Central memory CD8-positive, alpha-beta T cell (primary cell): Measurements from ENCODE around the gene GTF2IRD1.
A peak's percentile ranks its signal among the peaks of the same experiment; 100 is the strongest.
"Not testable (repeated sequence)": the region's sequence is repeated elsewhere in the genome, so short reads cannot be mapped to it uniquely, and the experiment has no call there.

ENCODE experiments used
- ATAC-seq: fragments of 150-1000 bp; cut with Tn5 transposase; replicated peaks from 2 replicates; pipeline ENCODE4 v1.10.0; 2022; ENCODE audit warnings: mild to moderate bottlenecking, moderate FRiP score, moderate number of reproducible peaks; ENCODE audit not compliant: poor library complexity, severe bottlenecking; ENCODE audit errors: extremely low read depth
- DNase-seq, 2 donors: peaks; one replicate each; pipeline ENCODE4 v3.0.0; 2021; ENCODE audit warnings: low spot score in 2 of 2
- H3K27ac Mint-ChIP-seq: one replicate; pipeline ENCODE4 v1.8.0; 2022; ENCODE audit warnings: low read depth, mild to moderate bottlenecking, moderate library complexity, mixed read lengths
- H3K27me3 Mint-ChIP-seq: one replicate; pipeline ENCODE4 v1.8.0; 2022; ENCODE audit warnings: mixed read lengths
- H3K36me3 Mint-ChIP-seq: one replicate; pipeline ENCODE4 v1.8.0; 2022; ENCODE audit warnings: mild to moderate bottlenecking, moderate library complexity, mixed read lengths; ENCODE audit not compliant: insufficient read depth
- H3K4me1 Mint-ChIP-seq: one replicate; pipeline ENCODE4 v1.8.0; 2022; ENCODE audit warnings: mixed read lengths
- H3K4me3 Mint-ChIP-seq: one replicate; pipeline ENCODE4 v1.8.0; 2022; ENCODE audit warnings: mild to moderate bottlenecking, moderate library complexity, mixed read lengths
- H3K9me3 Mint-ChIP-seq: one replicate; pipeline ENCODE4 v1.8.0; 2022; ENCODE audit warnings: mixed read lengths

Gene GTF2IRD1, protein sequence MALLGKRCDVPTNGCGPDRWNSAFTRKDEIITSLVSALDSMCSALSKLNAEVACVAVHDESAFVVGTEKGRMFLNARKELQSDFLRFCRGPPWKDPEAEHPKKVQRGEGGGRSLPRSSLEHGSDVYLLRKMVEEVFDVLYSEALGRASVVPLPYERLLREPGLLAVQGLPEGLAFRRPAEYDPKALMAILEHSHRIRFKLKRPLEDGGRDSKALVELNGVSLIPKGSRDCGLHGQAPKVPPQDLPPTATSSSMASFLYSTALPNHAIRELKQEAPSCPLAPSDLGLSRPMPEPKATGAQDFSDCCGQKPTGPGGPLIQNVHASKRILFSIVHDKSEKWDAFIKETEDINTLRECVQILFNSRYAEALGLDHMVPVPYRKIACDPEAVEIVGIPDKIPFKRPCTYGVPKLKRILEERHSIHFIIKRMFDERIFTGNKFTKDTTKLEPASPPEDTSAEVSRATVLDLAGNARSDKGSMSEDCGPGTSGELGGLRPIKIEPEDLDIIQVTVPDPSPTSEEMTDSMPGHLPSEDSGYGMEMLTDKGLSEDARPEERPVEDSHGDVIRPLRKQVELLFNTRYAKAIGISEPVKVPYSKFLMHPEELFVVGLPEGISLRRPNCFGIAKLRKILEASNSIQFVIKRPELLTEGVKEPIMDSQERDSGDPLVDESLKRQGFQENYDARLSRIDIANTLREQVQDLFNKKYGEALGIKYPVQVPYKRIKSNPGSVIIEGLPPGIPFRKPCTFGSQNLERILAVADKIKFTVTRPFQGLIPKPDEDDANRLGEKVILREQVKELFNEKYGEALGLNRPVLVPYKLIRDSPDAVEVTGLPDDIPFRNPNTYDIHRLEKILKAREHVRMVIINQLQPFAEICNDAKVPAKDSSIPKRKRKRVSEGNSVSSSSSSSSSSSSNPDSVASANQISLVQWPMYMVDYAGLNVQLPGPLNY

DNA sequence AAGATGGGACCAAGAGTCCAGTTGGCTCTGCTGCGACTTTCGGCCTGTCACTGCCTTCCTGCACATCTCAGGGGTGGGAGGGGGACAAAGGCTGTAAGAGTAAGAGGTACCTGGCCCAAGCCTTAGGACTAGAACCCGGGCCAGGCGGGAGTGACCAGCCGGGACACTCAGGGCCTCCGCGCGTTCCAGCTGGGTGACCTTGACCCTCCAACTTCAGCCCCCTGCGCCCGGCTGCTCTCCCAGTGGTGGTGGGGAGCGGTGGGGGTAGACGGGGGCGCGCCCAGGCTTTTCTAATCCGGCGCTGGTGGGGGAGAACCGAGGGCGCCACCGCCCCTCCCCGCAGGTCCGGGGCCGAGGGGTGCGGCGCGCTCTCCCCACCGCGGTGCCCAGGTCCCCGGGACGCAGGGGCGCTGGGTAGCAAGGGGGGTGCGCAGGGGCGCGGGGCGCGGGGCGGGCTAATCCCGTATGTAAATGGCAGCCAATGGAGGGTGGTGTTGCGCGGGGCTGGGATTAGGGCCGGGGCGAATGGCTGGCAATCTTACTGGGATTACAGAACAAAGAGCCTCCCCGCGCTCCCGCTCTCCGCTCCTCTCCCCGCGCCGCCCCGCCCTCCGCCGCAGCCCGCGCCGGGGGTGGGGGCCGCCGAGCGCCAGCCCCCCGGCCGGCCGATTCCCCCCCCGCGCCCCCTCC lies at the start of gene GTF2IRD1:
TSS of gene GTF2IRD1 (plus strand) at position 585 of the 690 bp plus-strand sequence. CDS start 54,175 bp downstream, outside the sequence.
- DNase-seq (no peak), ATAC-seq (peak; percentile 8)
- no peaks in the 10 kb centered on the region for H3K36me3 Mint-ChIP-seq
- H3K27me3 Mint-ChIP-seq: peaks cover 34% of the 10 kb centered on the region
- peak within 1 kb of the TSS; percentile 68 for H3K27ac Mint-ChIP-seq
- H3K4me3 Mint-ChIP-seq: peak within 1 kb of the TSS; percentile 63
- H3K9me3 Mint-ChIP-seq: no peaks in the 10 kb centered on the region
- H3K4me1 Mint-ChIP-seq: peaks cover 12% of the 10 kb centered on the region

GRCh38 chr7:74404388-74404700 lies 49.4 kb upstream of the GTF2IRD1 start:
- no peaks in the 10 kb centered on the region for H3K27me3 Mint-ChIP-seq
- DNase-seq (no peak), ATAC-seq (no peak)
- no peak overlapping the region for H3K27ac Mint-ChIP-seq
- no peaks in the 10 kb centered on the region for H3K4me1 Mint-ChIP-seq
- H3K9me3 Mint-ChIP-seq: no peaks in the 10 kb centered on the region
- H3K36me3 Mint-ChIP-seq: peaks cover 1% of the 10 kb centered on the region
- H3K4me3 Mint-ChIP-seq: no peak overlapping the region

GRCh38 chr7:74404741-74405140 lies 49.0 kb upstream of the GTF2IRD1 start:
- no peak overlapping the region for H3K27ac Mint-ChIP-seq
- H3K4me3 Mint-ChIP-seq: no peak overlapping the region
- no peak for ATAC-seq
- no peak for DNase-seq
- peaks cover 1% of the 10 kb centered on the region for H3K36me3 Mint-ChIP-seq
- H3K4me1 Mint-ChIP-seq: no peaks in the 10 kb centered on the region
- H3K9me3 Mint-ChIP-seq: no peaks in the 10 kb centered on the region
- no peaks in the 10 kb centered on the region for H3K27me3 Mint-ChIP-seq

DNA sequence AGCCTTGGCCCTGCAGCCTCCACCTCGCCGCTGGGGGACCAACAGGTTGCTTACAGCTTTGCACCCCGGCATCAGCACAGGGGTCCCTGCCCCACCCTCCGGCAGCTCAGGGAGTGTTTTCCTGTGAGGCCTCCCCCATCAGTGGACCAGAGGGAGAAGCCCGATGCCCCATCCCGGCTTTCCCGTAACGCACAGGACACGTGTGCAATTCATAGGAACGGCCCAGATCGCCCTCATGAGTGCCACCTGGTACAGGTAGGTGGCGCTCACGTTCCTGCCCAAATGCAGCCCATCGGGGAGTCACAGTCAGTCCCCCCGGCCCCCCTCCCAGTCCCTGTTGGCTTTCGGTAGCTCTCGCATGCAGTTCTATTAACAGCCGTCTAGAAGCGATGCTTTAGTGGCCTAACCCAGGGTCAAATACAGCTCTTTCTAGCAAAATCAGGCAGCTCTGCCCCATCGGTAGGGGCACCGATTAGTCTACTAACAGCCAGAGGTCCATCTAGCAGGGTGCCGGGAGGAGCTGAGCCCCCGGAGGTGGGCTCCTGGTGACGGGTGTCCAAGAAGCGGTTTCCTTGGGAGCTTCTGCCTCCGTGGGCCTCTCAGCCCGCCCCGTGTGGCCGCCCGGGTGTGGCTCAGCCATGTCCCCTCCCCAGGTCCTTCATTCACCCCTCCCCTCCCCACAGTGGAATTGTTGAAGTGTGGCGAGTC lies 48.4 kb upstream of the GTF2IRD1 start:
- Mint-ChIP-seq H3K9me3 (no peaks in the 10 kb centered on the region), H3K4me3 (no peak overlapping the region), H3K27me3 (no peaks in the 10 kb centered on the region), H3K4me1 (no peaks in the 10 kb centered on the region), H3K27ac (no peak overlapping the region), H3K36me3 (peaks cover 1% of the 10 kb centered on the region)
- DNase-seq (no peak), ATAC-seq (no peak)

- Mint-ChIP-seq H3K36me3 (peaks cover 1% of the 10 kb centered on the region), H3K27ac (no peak overlapping the region), H3K4me3 (no peak overlapping the region), H3K4me1 (no peaks in the 10 kb centered on the region), H3K27me3 (no peaks in the 10 kb centered on the region), H3K9me3 (no peaks in the 10 kb centered on the region)
- DNase-seq: no peak
- no peak for ATAC-seq
Observed at GRCh38 chr7:74405899-74406512, 47.7 kb upstream of the GTF2IRD1 start.

DNA sequence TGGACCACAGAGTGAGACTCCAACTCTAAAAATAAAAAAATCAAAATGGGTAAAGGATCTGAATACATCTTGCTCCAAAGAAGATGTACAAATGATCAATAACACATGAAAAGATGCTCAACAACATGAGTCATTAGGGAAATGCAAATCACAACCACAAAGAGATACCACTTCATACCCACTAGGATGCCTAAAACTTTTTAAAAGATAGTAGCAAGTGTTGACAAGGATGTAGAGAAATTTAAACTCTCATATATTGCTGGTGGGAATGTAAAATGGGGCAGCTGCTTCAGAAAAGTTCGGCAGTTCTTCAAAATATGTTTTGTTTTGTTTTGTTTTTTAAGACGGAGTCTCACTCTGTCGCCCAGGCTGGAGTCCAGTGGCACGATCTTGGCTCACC lies 45.7 kb upstream of the GTF2IRD1 start:
- Mint-ChIP-seq H3K4me3 (no peak overlapping the region), H3K4me1 (no peaks in the 10 kb centered on the region), H3K27me3 (no peaks in the 10 kb centered on the region), H3K27ac (no peak overlapping the region), H3K9me3 (no peaks in the 10 kb centered on the region), H3K36me3 (peaks cover 3% of the 10 kb centered on the region)
- no peak for DNase-seq
- ATAC-seq: no peak

DNA sequence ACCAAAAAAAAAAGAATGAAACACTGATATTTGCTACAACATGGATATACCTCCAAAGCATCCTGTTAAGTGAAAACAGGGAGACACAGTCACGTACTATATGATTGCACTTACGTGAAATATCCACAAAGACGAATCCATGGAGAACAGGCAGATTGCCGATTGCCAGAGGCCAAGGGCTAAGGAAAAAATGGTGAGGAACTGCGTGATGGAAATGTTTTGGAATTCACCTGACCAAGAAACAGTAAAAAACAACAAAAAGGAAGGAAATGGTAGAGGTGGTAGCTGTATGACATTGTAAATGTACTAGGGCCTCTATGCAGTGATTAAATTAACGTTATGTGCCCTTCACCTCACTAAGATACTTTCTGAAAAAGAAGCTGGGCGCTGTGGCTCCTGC lies 44.1 kb upstream of the GTF2IRD1 start:
- H3K4me3 Mint-ChIP-seq: no peak overlapping the region
- H3K27me3 Mint-ChIP-seq: no peaks in the 10 kb centered on the region
- no peak for DNase-seq
- no peaks in the 10 kb centered on the region for H3K9me3 Mint-ChIP-seq
- H3K27ac Mint-ChIP-seq: no peak overlapping the region
- ATAC-seq: no peak
- H3K36me3 Mint-ChIP-seq: peaks cover 3% of the 10 kb centered on the region
- H3K4me1 Mint-ChIP-seq: no peaks in the 10 kb centered on the region

GRCh38 chr7:74410772-74411171 lies 42.9 kb upstream of the GTF2IRD1 start:
- H3K4me1 Mint-ChIP-seq: no peaks in the 10 kb centered on the region
- no peak overlapping the region for H3K27ac Mint-ChIP-seq
- no peaks in the 10 kb centered on the region for H3K27me3 Mint-ChIP-seq
- peaks cover 2% of the 10 kb centered on the region for H3K36me3 Mint-ChIP-seq
- DNase-seq: no peak
- no peak for ATAC-seq
- H3K4me3 Mint-ChIP-seq: no peak overlapping the region
- H3K9me3 Mint-ChIP-seq: no peaks in the 10 kb centered on the region

- not testable (repeated sequence) for H3K27ac Mint-ChIP-seq, H3K4me1 Mint-ChIP-seq, H3K4me3 Mint-ChIP-seq, H3K9me3 Mint-ChIP-seq, ATAC-seq, DNase-seq, H3K27me3 Mint-ChIP-seq, H3K36me3 Mint-ChIP-seq
Observed at GRCh38 chr7:74411571-74411970, 42.1 kb upstream of the GTF2IRD1 start.

- H3K27ac Mint-ChIP-seq: no peak overlapping the region
Observed at GRCh38 chr7:74412056-74412455, 41.6 kb upstream of the GTF2IRD1 start.

GRCh38 chr7:74412603-74413002 lies 41.1 kb upstream of the GTF2IRD1 start:
- DNase-seq (no peak), ATAC-seq (no peak)
- Mint-ChIP-seq H3K4me1 (no peaks in the 10 kb centered on the region), H3K9me3 (no peaks in the 10 kb centered on the region), H3K36me3 (peaks cover 2% of the 10 kb centered on the region), H3K27me3 (no peaks in the 10 kb centered on the region), H3K27ac (no peak overlapping the region), H3K4me3 (no peak overlapping the region)

More at GRCh38 chr7:74412056-74412455, 41.6 kb upstream of the GTF2IRD1 start:
- H3K4me1 Mint-ChIP-seq: no peaks in the 10 kb centered on the region
- peaks cover 2% of the 10 kb centered on the region for H3K36me3 Mint-ChIP-seq
- DNase-seq: no peak
- no peak overlapping the region for H3K4me3 Mint-ChIP-seq
- no peaks in the 10 kb centered on the region for H3K27me3 Mint-ChIP-seq
- ATAC-seq: no peak
- H3K9me3 Mint-ChIP-seq: no peaks in the 10 kb centered on the region
